Ovary (tissue), 9 donors: Measurements from ENCODE around the gene RNF133. TPM values are rescaled to one million over a fixed set of nuclear protein-coding genes. Genes with fewer than 3 reads are reported as not detected.

Source experiments
- DNase-seq, 5 donors: peaks; one replicate each; pipeline ENCODE4 v3.0.0-alpha.2; 2019 to 2020
- H3K27ac ChIP-seq, 2 donors: fragments of 200-600 bp; one replicate each; pipeline versions ENCODE4 v1.5.1 to v1.8.0; 2019 to 2022
- H3K27me3 ChIP-seq: fragments of 200-600 bp; one replicate; pipeline ENCODE4 v1.8.0; 2022
- H3K36me3 ChIP-seq: fragments of 200-600 bp; sonication (generic); one replicate; pipeline ENCODE4 v1.5.1; 2019
- H3K4me1 ChIP-seq: one replicate; pipeline ENCODE4 v1.8.1; 2013; ENCODE audit warnings: mild to moderate bottlenecking, moderate library complexity; ENCODE audit not compliant: insufficient read depth
- H3K4me3 ChIP-seq: fragments of 200-600 bp; sonication (generic); one replicate; pipeline ENCODE4 v1.5.1; 2017
- H3K9me3 ChIP-seq, 2 donors: fragments of 200-600 bp in 1 of 2; sonication (generic) in 1 of 2; one replicate each; pipeline versions ENCODE4 v1.5.1 to v1.8.1; 2013 to 2019; ENCODE audit warnings: mild to moderate bottlenecking in 1 of 2, moderate library complexity in 1 of 2
- EP300 ChIP-seq: sonication (generic); formaldehyde crosslinking; IDR thresholded peaks from one replicate; pipeline ENCODE4 v1.6.1; 2017; ENCODE audit warnings: antibody characterized with exemption
- POLR2A ChIP-seq: fragments of 450-650 bp; IDR thresholded peaks from one replicate; pipeline ENCODE4 v1.6.1; 2017; ENCODE audit warnings: antibody characterized with exemption, mild to moderate bottlenecking, moderate library complexity
- WGBS, 3 donors: extraction: QIAGEN DNeasy Blood & Tissue Kit in 1 of 3; methylation state at CpG; one replicate each; pipeline versions ENCODE4 v1.1.5 to v1.1.7; 2013 to 2017; 5-methylcytosine and 5-hydroxymethylcytosine counted together
- intact Hi-C, 4 donors: fragments of 100-400 bp; cut with DNase I; formaldehyde crosslinking; loops; one replicate each; pipeline versions ENCODE4 v1.11.0 to v1.15.1; 2022 to 2023
- polyA plus RNA-seq, 2 donors: library from polyadenylated mRNA; stranded (reverse); fragments of 200-250 nt in 1 of 2; fragments of 350-450 nt in 1 of 2; fragmentation: Illumina TruSeq in 1 of 2; extraction: RNeasy Lipid Tissue Mini Kit (QIAGEN cat#74804) in 1 of 2; gene quantifications; one replicate each; pipeline ENCODE4 v1.2.3, GENCODE V29; 2013 to 2014
- small RNA-seq: library from RNA; depleted of rRNA; stranded (forward); fragments of <200 nt; gene quantifications from one replicate; pipeline ENCODE3, GENCODE V24; 2016
- total RNA-seq, 7 donors: library from RNA; depleted of rRNA in 2 of 7; stranded (reverse); fragments of >200 nt in 2 of 7; fragmentation: NEBNext Ultra II Directional in 3 of 7; extraction: Animal tissue kit (Norgen Biotek cat#: 25700) in 3 of 7; gene quantifications; one replicate each; pipeline versions ENCODE4 v1.1.0 to v1.2.4, GENCODE V29; 2016 to 2023
- TF ChIP-seq, protein P1 (sequence below), 3 donors: fragments of 450-650 bp in 2 of 3; fragments of 200-600 bp in 1 of 3; IDR thresholded peaks; one replicate each; pipeline versions ENCODE4 v1.5.1 to v1.8.0; 2016 to 2022; ENCODE audit warnings: antibody characterized with exemption in 3 of 3, mild to moderate bottlenecking in 1 of 3
- donor health status: DM: no; HTN: no; CAD: no; lungs with moderate emphysema.
- donor health status: DM: no; HTN: no; CAD: no.
- donor health status: Bipolar disorder and iron deficiency.
- donor health status: DM: yes; HTN: yes; CAD: no.
- donor health status: DM: no; HTN: no; CAD: no.
- donor health status: DM: yes; HTN: yes; CAD: no.

Gene RNF133
- total and polyA plus RNA-seq, 9 donors = 0.06 to 2.3 (median 0.55) TPM

DNA sequence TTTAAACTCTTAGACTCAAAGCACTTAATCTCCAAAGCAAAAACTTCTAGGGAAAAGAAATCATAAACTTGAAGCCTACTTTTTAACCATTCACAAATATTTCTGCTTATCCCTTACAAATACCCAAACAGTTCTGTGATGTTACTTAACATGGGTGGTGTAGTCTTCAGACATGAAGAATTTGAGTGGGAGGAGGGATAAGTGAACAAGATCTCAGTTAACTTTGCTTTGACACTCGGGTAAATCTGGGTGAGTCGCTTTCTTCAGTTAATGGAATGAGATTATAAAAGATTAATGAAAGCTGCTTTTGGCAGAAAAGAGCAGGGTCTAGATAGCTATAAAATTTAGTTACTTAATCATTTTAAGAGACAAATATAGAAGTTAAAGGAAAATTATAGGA is 47.5 kb downstream of the RNF133 start:
- Histone ChIP-seq H3K9me3 (no peaks in the 10 kb centered on the region), H3K4me1 (no peaks in the 10 kb centered on the region), H3K4me3 (no peak overlapping the region), H3K27ac (no peak overlapping the region), H3K36me3 (no peaks in the 10 kb centered on the region), H3K27me3 (no peaks in the 10 kb centered on the region)
- intact Hi-C loops = no loop called here
- TF ChIP-seq EP300 = no peak
- TF ChIP-seq, protein P1, sequence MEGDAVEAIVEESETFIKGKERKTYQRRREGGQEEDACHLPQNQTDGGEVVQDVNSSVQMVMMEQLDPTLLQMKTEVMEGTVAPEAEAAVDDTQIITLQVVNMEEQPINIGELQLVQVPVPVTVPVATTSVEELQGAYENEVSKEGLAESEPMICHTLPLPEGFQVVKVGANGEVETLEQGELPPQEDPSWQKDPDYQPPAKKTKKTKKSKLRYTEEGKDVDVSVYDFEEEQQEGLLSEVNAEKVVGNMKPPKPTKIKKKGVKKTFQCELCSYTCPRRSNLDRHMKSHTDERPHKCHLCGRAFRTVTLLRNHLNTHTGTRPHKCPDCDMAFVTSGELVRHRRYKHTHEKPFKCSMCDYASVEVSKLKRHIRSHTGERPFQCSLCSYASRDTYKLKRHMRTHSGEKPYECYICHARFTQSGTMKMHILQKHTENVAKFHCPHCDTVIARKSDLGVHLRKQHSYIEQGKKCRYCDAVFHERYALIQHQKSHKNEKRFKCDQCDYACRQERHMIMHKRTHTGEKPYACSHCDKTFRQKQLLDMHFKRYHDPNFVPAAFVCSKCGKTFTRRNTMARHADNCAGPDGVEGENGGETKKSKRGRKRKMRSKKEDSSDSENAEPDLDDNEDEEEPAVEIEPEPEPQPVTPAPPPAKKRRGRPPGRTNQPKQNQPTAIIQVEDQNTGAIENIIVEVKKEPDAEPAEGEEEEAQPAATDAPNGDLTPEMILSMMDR (IDR thresholded peaks at IDR 0.05) = no peak
- TF ChIP-seq POLR2A = no peak
- 18 to 25% (median 23%) methylated on average over 2 of the region's 2 CpGs for WGBS, 3 donors
- no peak for DNase-seq

Small RNAs within 50 kb of the gene (small RNA-seq; reads per million reads assigned to genes)
- not detected for gene AC006463.1

Other genes starting within 250 kb of the RNF133 start
- gene RNF148, start 3.8 kb upstream of the RNF133 start, total RNA-seq = 1 to 10 TPM in 2 of 7 donors, under 1 TPM in 5; 0.35 to 2.4 (median 0.72) TPM
- under 1 TPM in 1 of 2 donors, not detected in 1; 0.18 TPM for gene RNF148, start 3.8 kb upstream of the RNF133 start, polyA plus RNA-seq
- 10 to 100 TPM; 11.3 to 26.3 (median 16.6) TPM for gene CADPS2, start 187.3 kb upstream of the RNF133 start, total RNA-seq
- gene CADPS2, start 187.3 kb upstream of the RNF133 start, polyA plus RNA-seq = 10 to 100 TPM; 10.1 to 26.7 TPM